GDM1 (cell line): ENCODE measurements around the gene PSMG4.

Source experiments
- DNase-seq: peaks from one replicate; lab custom pipeline; 2025; lab: John Stamatoyannopoulos, UW

PSMG4 gene, protein sequence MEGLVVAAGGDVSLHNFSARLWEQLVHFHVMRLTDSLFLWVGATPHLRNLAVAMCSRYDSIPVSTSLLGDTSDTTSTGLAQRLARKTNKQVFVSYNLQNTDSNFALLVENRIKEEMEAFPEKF

DNA sequence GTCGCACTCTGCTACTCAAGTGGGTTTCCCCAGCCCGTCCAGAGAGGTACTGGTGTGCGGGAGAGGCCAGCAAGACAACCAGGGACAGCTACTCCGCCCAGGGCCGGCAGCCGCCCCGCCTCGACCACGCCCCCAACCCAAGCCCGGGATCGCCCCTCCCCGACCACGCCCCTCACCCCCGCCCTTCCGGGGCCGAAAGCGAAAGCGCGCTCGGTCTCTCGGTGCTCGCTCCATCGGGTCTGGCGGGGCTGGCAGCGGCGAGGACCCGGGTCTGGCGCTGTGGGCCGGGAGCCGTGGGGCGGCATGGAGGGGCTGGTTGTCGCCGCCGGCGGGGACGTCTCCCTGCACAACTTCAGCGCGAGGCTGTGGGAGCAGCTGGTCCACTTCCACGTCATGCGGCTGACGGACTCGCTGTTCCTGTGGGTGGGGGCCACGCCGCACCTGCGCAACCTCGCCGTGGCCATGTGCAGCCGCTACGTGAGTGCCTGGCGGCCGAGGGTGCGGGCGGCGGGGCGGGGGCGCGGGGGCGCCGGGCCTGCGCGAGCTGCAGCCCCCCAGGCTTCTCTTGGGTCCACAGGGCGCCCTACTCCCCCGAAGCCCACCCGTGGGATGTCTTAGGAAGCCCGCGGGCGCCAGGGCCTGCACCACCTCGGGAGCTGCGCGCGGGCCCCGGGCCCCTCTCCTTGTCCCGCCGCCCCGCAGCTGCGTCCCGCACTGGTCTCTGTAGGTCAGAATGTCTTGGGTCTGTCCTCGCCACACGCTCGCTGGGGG lies at the start of gene PSMG4:
Gene PSMG4 (plus strand): TSS at position 228 of the 771 bp plus-strand sequence. CDS start 76 bp downstream, at position 304.
- peak; percentile 78 for DNase-seq

DNA sequence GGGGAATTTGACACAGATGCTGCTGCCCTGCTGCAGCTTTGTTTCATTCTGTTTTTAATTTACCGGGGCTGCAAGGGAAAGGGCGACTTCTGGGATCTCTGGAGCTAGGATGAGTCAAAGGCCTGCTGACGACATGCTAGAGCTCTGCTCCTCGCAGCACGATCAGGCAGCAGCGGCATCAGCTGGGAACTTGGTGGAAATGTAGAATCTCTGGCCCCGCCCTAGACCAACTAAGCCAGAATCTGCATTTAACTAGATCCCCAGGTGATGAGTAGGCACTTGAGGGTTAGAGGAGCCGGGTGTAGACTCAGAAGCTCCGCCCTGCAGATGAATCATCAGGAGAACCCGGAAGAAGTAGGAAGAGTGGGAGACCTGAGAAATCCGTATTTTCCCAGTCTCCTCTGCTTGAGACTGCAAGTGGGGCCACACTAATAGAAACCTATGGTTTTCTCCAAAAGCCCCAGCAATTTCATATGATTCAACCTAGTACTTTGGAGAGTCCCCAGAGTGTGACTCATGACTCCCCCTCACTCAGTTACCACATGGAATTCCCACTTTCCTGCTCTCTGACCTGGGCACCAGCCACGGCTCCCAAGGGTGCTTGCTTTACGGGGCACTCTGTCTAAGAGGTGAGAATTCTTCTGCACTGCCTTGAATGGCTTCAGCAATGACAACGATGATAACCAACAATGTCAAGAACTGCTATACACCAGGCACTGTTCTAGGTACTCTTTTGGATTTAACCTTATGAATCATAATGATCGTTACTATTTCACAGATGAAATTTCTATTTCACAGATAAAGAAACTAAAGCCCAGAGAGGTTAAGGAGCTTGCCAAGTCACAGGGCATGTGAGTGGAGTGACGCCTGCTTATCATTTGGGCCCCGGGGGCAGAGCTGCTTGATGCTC lies 49.4 kb upstream of the PSMG4 start:
- DNase-seq: no peak

DNA sequence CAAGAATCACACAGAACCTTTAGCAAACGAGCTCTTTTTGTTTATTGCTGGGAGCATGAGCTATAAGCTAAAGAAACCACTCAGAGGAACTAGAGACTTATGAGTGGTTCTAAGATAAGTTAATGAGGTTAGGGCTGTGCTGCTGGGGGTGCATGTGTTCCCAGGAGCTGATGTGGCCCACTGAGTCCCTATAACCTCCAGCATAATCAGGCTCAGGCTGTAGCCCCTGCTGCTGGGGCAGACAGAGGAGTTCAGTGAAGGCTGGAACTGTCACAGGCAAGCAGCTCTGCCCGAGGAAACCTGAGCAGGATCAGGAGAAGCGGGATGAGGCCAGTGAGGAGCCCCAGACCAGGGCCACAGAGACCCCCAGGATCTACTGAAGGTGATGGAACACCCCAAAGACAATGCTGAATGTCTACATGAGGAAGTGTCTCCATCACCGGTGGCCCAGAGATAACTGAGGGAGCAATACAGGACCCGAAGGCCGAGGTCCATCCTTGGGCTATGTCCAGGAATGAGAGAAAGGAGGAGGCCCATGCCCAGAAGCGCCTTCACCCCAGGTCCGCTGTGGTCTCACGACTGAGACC lies 48.6 kb upstream of the PSMG4 start:
- no peak for DNase-seq

DNA sequence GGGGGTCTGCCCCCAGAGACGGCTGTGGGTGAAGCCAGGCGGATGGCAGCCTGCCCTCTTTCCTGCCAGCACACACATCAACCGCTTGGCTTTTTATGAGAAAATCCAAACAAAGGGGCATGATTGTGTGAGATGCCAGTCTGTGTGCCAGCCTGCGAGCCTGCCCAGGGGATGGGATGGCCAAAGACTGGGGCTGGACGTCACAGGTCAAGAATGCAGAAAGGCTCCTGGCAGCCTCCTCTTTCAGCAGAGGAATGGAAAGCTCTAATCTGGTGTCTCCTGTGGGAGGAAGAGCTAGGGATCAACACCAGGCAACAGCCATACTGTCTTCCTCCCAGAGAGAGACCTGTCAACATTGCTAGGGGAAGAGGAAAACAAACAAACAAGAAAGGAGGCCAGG lies 47.1 kb upstream of the PSMG4 start:
- no peak for DNase-seq

DNA sequence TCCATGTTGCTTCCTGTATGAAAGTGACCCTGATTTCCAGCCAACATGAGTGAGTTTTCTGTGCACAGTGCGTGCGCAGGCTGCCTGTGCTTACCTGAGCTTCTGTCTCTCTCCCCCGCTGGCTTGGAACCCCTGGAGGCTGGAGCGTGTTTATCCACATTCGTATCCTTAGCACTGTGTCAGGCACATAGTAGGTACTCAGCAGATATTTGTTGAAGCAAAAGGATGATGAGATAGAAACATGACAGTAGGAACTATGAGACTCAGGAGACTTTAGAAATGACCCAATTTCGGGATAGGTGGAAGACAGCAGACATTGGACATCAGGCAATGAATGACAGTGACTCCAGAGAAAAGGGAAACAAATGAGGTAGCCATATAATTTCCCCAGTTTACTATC lies 46.5 kb upstream of the PSMG4 start:
- no peak for DNase-seq

DNA sequence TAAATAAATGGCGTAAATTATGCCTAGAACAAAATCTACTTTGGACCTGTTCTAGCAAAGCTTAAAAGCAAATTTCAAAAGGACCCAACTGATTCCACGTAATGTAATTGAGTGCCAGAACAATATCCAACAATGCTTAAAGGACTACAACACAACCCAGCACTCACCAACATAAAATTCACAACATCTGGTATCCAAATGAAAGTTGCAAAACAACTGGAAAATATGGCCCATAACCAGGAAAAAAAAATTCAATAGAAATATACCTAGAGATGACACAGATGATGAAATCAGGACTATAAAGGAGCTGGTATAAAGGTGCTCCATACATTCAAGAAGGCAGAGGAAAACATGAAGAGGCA lies 45.4 kb upstream of the PSMG4 start:
- no peak for DNase-seq

DNA sequence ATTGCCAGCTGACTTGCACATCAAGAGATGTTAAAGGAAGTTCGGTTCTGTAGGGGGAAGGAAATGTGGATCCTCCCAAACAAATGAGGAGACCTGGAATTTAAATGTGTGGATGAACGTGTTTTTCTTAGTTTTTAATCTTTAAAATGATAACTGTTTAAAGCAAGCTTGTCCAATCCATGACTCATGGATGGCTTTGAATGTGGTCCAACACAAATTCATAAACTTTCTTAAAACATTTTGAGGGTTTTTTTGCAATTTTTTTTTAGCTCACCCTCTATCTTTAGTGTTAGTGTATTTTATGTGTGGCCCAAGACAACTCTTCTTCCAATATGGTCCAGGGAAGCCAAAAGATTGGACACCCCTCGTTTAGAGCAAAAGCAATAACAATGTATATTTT lies 43.8 kb upstream of the PSMG4 start:
- no peak for DNase-seq

DNA sequence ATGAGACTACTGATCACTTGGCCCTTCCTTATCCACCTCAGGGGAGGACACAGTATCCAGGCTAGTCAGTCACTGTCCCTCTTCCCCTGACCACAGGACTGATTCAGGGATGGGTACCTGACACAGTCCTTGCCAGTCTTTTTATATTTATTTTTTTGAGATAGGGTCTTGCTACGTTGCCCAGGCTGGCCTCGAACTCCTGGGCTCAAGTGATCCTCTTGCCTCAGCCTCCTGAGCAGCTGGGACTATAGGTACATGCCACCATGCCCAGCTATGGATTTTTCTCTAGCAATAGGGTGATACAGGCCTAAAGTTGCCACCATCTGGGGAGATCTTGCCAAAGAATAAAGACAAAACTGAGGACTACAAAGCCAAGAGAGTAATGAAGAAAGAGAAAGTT lies 41.5 kb upstream of the PSMG4 start:
- no peak for DNase-seq

DNA sequence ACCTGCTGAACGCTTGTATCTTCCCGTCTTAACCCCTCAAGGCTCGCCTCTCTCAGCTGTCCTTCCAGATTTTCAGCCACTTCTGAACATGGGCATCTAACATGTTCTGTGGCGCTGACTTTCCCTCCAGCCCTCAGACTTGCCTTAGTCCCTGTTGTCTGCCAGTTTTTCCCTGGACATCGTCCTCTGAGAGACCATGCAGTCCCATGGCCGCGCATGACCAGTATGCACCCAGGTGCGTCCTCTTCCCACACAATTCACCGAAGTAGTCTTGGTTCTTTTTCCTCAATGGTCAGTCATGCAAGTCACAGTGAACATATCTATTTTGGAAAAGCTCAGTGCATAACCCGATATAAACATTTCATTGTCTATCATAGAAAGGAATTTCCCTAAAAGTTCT lies 40.5 kb upstream of the PSMG4 start:
- no peak for DNase-seq

DNA sequence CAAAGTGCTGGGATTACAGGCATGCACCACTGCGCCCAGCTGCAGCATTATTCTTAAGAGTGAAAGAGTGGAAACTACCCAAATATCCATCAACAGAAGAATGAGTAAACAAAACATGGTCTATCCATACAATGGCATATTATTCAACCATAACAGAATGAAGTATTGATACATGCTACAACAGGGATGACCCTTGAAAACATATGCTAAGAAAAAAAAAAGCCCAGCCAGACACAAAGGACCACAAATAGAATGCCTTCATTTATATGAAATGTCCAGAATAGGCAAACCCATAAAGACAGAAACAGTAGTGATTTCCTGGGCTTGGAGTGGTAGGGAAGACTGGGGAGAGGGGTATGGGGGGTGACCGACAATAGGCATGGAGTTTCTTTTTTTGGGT lies 38.4 kb upstream of the PSMG4 start:
- no peak for DNase-seq

DNA sequence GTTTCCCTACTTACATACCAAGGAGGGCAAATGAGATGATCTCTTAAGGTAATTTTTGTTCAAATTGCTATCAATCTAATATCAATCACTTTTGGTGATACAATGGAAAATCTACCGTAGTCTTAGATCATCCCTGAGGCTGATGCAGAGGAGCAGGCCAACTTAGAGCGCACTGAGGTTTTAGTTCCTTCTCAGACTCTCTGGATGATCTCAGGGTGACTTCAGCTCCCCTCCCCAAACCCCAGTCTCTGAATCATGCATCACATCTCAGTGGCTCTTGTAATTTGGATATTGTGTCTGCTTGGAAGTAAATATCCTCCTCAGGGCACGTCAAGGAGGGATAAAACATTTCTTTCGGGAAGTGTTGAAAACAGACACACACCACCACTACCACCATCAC lies 37.2 kb upstream of the PSMG4 start:
- DNase-seq: no peak

DNA sequence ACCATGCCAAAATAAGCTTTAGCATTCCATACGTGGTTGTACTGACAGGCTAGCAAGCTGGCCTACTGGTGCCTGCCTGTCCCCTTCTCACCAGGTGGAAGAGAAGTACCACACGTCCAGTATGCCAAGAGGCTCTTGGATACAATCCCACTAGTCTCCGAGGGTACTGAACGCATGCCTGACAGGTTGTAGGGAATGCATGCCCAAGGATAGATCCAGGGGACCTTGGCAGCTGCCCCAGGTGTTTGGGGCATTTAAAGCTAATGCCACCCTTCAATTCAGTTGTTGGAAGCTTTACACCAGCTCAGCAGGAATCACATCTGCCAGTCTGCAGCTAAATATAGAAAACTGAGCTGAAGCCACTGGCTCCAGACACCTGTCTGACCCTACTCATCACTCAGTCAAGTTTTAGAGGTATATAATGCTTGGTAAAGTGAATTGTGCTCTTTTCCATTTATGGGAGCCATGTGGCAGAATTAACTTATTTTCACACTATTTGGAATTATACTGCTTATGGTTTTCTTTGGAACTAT lies 36.2 kb upstream of the PSMG4 start:
- no peak for DNase-seq

DNA sequence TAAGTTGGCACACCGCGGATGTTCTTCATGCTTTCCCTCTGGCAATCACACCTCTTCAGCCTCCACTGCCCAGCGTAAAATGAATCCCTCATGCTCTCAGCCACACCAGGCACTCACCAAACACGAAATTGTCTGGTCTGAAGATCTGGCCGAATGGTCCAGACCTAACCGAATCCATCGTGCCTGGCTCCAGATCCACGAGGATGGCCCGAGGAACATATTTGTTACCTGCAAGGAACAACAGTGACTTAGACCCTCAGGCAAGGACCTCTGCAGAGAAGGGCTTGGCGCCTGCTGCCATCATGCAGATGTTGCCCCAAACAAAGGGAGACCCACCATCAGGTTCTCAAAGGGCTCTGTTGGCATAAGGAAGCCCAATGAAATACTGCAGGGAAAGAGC lies 32.7 kb upstream of the PSMG4 start:
- no peak for DNase-seq

DNA sequence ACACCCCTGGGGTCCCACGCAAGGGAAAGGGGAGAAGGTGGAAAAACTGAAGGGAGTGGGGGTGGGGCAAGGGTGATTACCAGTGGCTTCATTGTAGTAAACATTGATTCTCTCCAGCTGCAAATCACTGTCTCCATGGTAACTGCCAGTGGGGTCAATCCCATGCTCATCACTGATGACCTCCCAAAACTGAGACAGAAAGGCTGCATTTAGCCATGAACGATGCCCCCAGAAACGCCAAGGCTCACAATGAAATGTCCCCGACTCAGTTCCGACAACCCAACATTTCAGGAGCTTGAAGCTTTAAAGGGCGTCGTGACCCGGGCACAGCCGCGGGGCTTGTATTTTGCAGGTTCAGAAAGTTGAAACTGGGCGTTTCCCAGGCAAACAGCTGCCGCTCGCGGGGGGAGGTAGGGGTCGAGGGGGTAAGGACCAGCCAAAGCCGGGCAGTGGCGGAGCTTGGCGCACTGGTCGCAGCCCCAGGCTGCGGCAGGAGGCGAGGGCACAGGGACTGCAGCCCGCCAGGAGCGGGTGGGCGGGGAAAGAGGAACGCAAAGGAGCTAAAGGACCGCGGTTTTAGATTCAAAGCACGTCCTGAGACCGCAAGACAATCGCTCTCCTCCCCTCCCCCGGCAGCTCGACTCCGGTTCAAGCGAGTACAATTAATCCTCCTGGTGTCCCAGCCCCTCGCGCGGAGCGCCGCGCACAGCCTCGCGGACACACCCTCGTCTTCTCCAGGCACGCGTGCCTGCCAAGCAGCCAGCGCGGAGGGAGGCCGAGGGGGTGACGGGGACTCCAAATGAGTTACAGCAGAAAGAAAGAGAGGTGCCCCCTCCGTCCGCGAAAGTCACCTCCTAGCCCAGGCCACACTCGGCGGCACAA lies 32.0 kb upstream of the PSMG4 start:
- no peak for DNase-seq

DNA sequence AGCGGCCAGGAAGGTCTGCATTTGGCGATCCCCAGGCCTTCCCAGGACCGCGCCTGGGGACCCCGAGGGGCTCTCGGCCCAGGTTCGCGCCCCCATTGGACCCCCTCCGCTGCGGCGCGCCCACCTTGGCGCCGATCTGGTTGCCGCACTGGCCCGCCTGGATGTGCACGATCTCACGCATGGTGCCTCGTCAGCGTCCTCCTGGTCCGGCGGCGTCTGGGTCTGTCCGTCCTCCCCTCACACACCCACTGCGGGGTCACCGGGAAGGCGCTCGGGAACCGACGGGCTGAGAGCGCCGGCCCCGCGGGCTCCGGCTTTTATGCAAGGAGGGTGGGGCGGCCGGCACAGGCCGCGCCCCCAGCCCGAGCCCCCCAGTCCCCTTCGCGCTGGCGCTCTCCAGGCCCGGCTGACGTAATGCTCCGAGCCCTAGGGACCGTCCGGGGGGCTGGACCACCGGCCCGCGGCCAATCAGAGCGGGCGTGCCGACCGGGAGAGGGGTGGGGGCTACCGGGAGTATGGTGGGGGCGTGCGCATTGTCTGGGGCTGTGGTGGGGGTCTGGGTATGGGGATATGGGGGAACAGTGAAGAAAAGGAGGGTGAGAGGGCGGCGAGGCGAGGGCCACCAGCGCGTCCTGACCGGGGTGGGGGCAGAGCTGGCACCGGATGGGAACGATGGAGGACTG lies 31.2 kb upstream of the PSMG4 start, which contains the start of gene TUBB2B:
Gene TUBB2B (minus strand): TSS at position 291 of the 683 bp plus-strand sequence. CDS start 110 bp downstream, at position 181.
- no peak for DNase-seq

DNA sequence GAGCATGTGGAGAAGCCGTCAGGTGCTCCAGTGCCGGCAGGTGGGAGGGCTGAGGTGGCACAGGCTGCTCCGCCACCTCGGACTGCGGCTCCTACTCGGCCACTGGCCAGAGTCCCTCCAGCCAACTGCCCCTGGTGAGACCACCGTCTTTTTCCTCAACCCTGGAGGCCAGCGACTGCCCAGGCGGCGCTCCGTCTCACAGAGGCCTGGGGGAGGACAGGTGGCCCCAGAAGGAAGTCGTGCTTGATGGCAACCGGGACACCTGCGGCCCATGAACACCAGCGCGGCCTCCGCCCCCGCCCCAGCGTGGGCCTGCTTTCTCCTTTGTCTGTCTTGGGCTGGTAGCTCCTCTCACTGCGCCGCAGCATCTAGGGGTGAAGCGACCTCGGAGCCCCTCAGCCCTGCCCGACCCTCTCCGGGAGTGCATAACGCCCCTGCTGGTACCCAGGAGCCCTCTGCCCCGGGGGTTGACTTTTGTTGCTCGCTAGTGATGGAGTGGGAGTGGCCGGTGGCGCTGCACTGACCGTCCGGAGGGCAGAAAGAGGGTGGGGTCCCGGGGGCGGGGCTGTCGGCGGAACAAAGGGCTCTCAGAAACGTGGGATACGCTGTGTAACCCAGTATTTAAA lies 30.6 kb upstream of the PSMG4 start:
- DNase-seq: no peak

DNA sequence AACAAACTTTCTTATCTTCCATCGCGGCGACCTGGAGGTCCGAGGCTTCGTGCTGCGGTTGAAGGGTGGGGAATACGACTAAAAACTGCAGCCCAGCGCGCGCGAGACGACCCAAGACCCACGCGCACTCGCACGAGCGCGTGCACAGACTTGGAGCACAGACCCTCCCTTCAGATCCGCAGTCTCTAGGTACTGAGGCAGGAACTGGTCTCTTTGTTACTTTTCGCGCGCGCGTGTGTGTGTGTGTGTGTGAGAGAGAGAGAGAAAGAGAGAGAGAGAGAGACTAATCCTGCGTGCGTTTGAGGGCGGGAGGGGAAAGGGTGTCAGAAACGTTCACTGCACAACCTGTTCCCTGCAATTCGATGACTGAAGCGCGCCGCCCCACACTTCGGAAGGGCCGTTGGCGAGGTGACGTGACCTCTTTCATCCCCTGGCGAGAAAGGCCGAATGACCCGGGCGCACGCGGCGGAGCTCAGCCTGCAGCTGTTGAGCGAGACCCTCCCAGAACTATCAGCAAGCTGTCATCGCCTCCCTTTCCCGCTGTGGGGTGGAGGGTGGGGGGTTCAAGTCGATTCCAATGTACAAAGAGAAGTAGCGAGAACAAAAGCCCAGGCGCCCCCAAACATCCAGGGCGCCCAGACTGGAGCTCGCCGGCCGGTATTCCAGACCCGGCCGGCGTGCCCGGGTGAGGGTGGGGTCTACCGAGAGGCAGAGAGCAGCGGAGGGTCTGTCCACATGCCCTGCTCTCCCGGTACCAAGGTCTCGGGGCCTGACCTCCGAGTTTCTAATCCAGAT lies 29.8 kb upstream of the PSMG4 start:
- DNase-seq: no peak

DNA sequence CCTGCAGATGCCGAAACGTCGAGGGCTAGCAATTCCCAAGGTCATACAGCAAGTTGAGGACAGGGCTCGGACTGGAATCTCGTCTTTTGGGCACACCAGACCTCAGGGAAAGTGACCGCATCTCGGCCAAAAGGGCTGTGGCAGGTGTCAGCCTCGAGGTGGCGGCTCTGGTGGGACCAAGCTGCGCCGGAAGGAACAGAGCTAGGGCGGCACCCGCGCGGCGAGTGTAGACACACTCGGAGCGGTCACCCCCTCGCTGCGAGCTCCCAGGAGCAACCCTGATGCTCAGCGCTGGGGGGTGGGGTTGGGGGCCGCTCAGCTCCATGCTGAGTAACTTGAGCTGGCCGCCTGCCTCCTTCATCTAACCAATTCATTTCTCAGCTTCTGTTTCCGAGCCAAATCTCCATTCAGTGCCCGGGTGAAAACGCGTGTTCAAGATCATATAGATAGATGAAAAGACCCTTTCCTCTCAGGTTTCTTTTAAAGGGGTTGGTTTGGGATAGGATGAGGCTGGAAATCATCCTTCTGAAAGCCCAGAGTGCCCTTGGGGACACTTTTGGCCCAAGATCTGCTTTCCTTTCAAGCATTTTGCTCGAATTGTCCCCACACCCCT lies 29.1 kb upstream of the PSMG4 start:
- no peak for DNase-seq
